CD4-positive, CD25-positive, alpha-beta regulatory T cell (primary cell): ENCODE measurements around the gene LHFPL2. TPM values are rescaled to one million over a fixed set of nuclear protein-coding genes. Genes with fewer than 3 reads are reported as not detected.

Experiments
- ATAC-seq, 2 donors: fragments of 150-1000 bp; cut with Tn5 transposase; one replicate each; pipeline ENCODE4 v1.10.0; 2021; ENCODE audit warnings: low read depth in 2 of 2, moderate number of reproducible peaks in 2 of 2, moderate library complexity in 1 of 2
- DNase-seq, 3 donors: peaks; one replicate each; pipeline versions ENCODE4 v3.0.0 to v3.0.0-alpha.2; 2012 to 2022; ENCODE audit warnings: mixed read lengths in 1 of 3
- H3K27ac ChIP-seq: one replicate; pipeline ENCODE4 v1.7.0; 2013; ENCODE audit warnings: mild to moderate bottlenecking, low read length; ENCODE audit not compliant: insufficient read depth, poor library complexity, severe bottlenecking
- H3K27me3 ChIP-seq: one replicate; pipeline ENCODE4 v1.7.0; 2013; ENCODE audit warnings: low read length; ENCODE audit not compliant: control insufficient read depth, insufficient read depth
- H3K36me3 ChIP-seq: one replicate; pipeline ENCODE4 v1.7.0; 2013; ENCODE audit warnings: mild to moderate bottlenecking, low read length, moderate library complexity; ENCODE audit not compliant: control insufficient read depth, insufficient read depth
- H3K4me1 ChIP-seq: 2 replicates; pipeline ENCODE4 v1.7.0; 2013; ENCODE audit warnings: mild to moderate bottlenecking, low read length; ENCODE audit not compliant: insufficient read depth, control insufficient read depth, poor library complexity, severe bottlenecking
- H3K4me3 ChIP-seq: one replicate; pipeline ENCODE4 v1.7.0; 2013; ENCODE audit warnings: low read depth, mild to moderate bottlenecking, low read length, moderate library complexity
- H3K9me3 ChIP-seq, 2 experiments: 1 replicate in 1 of 2; 2 replicates in 1 of 2; pipeline ENCODE4 v1.7.0; 2013; ENCODE audit warnings: low read length in 2 of 2, mild to moderate bottlenecking in 1 of 2, moderate library complexity in 1 of 2; ENCODE audit not compliant: control insufficient read depth in 2 of 2
- H3K27ac Mint-ChIP-seq, 3 donors: one replicate each; pipeline ENCODE4 v1.8.0; 2020 to 2022; ENCODE audit warnings: mild to moderate bottlenecking in 3 of 3, mixed read lengths in 3 of 3, moderate library complexity in 2 of 3
- H3K27me3 Mint-ChIP-seq: one replicate; pipeline ENCODE4 v1.8.0; 2022; ENCODE audit warnings: mild to moderate bottlenecking, mixed read lengths
- H3K36me3 Mint-ChIP-seq: one replicate; pipeline ENCODE4 v1.8.0; 2020; ENCODE audit warnings: mixed read lengths
- H3K4me1 Mint-ChIP-seq, 4 donors: one replicate each; pipeline ENCODE4 v1.8.0; 2020 to 2022; ENCODE audit warnings: mixed read lengths in 4 of 4, mild to moderate bottlenecking in 1 of 4
- H3K4me3 Mint-ChIP-seq, 4 donors: one replicate each; pipeline ENCODE4 v1.8.0; 2020 to 2022; ENCODE audit warnings: mild to moderate bottlenecking in 4 of 4, mixed read lengths in 4 of 4, moderate library complexity in 3 of 4
- H3K9me3 Mint-ChIP-seq, 7 donors: one replicate each; pipeline ENCODE4 v1.8.0; 2020 to 2022; ENCODE audit warnings: mixed read lengths in 7 of 7, mild to moderate bottlenecking in 3 of 7, moderate library complexity in 2 of 7
- polyA plus RNA-seq, 4 donors: library from polyadenylated mRNA; unstranded; fragments of 300-500 nt; fragmentation: Illumina TruSeq; gene quantifications; one replicate each; pipeline ENCODE4 v1.2.3, GENCODE V29; 2021
- total RNA-seq: library from RNA; stranded (reverse); gene quantifications from one replicate; pipeline ENCODE4 v1.2.3, GENCODE V29; 2022

LHFPL2 gene
- total and polyA plus RNA-seq, 5 donors from 2014 or later = 0.11 to 0.47 (median 0.32) TPM

- peak overlapping the region in 2 of 3 donors; percentile 42 to 73 for H3K27ac Mint-ChIP-seq
- peaks cover 2 to 23% (median 9%) of the 10 kb centered on the region in 4 donors for H3K4me1 Mint-ChIP-seq
- peak overlapping the region; percentile 56 for H3K4me3 ChIP-seq
- peak overlapping the region; percentile 7 for H3K27ac ChIP-seq
- no peaks in the 10 kb centered on the region for H3K36me3 ChIP-seq
- peaks cover 8% of the 10 kb centered on the region for H3K27me3 Mint-ChIP-seq
- peaks cover 0 to 1% (median 0%) of the 10 kb centered on the region in 7 donors for H3K9me3 Mint-ChIP-seq
- H3K27me3 ChIP-seq = no peaks in the 10 kb centered on the region
- H3K4me3 Mint-ChIP-seq = no peak overlapping the region
- no peaks in the 10 kb centered on the region for H3K9me3 ChIP-seq
- peak; percentile 19 to 33 for ATAC-seq
- no peaks in the 10 kb centered on the region for H3K36me3 Mint-ChIP-seq
- peak in 1 of 3 donors; percentile 68 for DNase-seq
- peaks cover 8% of the 10 kb centered on the region for H3K4me1 ChIP-seq
Observed at GRCh38 chr5:78526049-78526525, 122.5 kb downstream of the LHFPL2 start.

- Histone ChIP-seq H3K4me1 (peaks cover 8% of the 10 kb centered on the region), H3K4me3 (no peak overlapping the region), H3K27me3 (peaks cover 8% of the 10 kb centered on the region), H3K9me3 (no peaks in the 10 kb centered on the region), H3K27ac (no peak overlapping the region), H3K36me3 (no peaks in the 10 kb centered on the region)
- H3K4me1 Mint-ChIP-seq = peaks cover 2 to 23% (median 9%) of the 10 kb centered on the region in 4 donors
- DNase-seq = no peak
- no peaks in the 10 kb centered on the region for H3K36me3 Mint-ChIP-seq
- H3K9me3 Mint-ChIP-seq = peaks cover 0 to 1% (median 0%) of the 10 kb centered on the region in 7 donors
- H3K4me3 Mint-ChIP-seq = no peak overlapping the region
- H3K27me3 Mint-ChIP-seq = peaks cover 20% of the 10 kb centered on the region
- ATAC-seq = no peak
- peak overlapping the region in 1 of 3 donors; percentile 76 for H3K27ac Mint-ChIP-seq
Observed at GRCh38 chr5:78523314-78524193, 125.0 kb downstream of the LHFPL2 start.

- ATAC-seq (no peak), DNase-seq (no peak)
- Histone ChIP-seq H3K4me1 (peaks cover 8% of the 10 kb centered on the region), H3K36me3 (no peaks in the 10 kb centered on the region), H3K9me3 (no peaks in the 10 kb centered on the region), H3K27me3 (peaks cover 9% of the 10 kb centered on the region), H3K4me3 (no peak overlapping the region), H3K27ac (no peak overlapping the region)
- H3K9me3 Mint-ChIP-seq = peaks cover 0 to 1% (median 0%) of the 10 kb centered on the region in 7 donors
- no peak overlapping the region for H3K27ac Mint-ChIP-seq
- H3K4me3 Mint-ChIP-seq = no peak overlapping the region
- no peaks in the 10 kb centered on the region for H3K36me3 Mint-ChIP-seq
- peaks cover 2 to 23% (median 9%) of the 10 kb centered on the region in 4 donors for H3K4me1 Mint-ChIP-seq
- H3K27me3 Mint-ChIP-seq = peaks cover 29% of the 10 kb centered on the region
Observed at GRCh38 chr5:78522476-78523260, 125.9 kb downstream of the LHFPL2 start.

GRCh38 chr5:78521455-78521854, 127.1 kb downstream of the LHFPL2 start:
- Mint-ChIP-seq H3K36me3 (no peaks in the 10 kb centered on the region), H3K4me3 (no peak overlapping the region)
- ATAC-seq = no peak

GRCh38 chr5:78519198-78519941, 129.2 kb downstream of the LHFPL2 start:
- Histone ChIP-seq H3K27me3 (peaks cover 16% of the 10 kb centered on the region), H3K4me1 (no peaks in the 10 kb centered on the region), H3K4me3 (no peak overlapping the region), H3K27ac (no peak overlapping the region), H3K9me3 (no peaks in the 10 kb centered on the region), H3K36me3 (no peaks in the 10 kb centered on the region)
- ATAC-seq (no peak), DNase-seq (no peak)
- H3K36me3 Mint-ChIP-seq = no peaks in the 10 kb centered on the region
- H3K27me3 Mint-ChIP-seq = peaks cover 58% of the 10 kb centered on the region
- H3K27ac Mint-ChIP-seq = no peak overlapping the region
- H3K4me1 Mint-ChIP-seq = no peaks in the 10 kb centered on the region
- peaks cover 0 to 8% (median 0%) of the 10 kb centered on the region in 7 donors for H3K9me3 Mint-ChIP-seq
- no peak overlapping the region for H3K4me3 Mint-ChIP-seq

More at GRCh38 chr5:78521455-78521854, 127.1 kb downstream of the LHFPL2 start:
- Histone ChIP-seq H3K4me1 (peaks cover 8% of the 10 kb centered on the region), H3K27ac (no peak overlapping the region), H3K36me3 (no peaks in the 10 kb centered on the region), H3K27me3 (peaks cover 9% of the 10 kb centered on the region), H3K4me3 (no peak overlapping the region), H3K9me3 (no peaks in the 10 kb centered on the region)
- no peak overlapping the region for H3K27ac Mint-ChIP-seq
- no peak for DNase-seq
- H3K9me3 Mint-ChIP-seq = peaks cover 0 to 8% (median 0%) of the 10 kb centered on the region in 7 donors
- H3K4me1 Mint-ChIP-seq = peaks cover 2 to 16% (median 8%) of the 10 kb centered on the region in 4 donors
- H3K27me3 Mint-ChIP-seq = peaks cover 37% of the 10 kb centered on the region

GRCh38 chr5:78518365-78519197, 130.0 kb downstream of the LHFPL2 start:
- no peak overlapping the region for H3K27ac ChIP-seq
- ATAC-seq (no peak), DNase-seq (no peak)
- no peaks in the 10 kb centered on the region for H3K4me1 Mint-ChIP-seq
- no peaks in the 10 kb centered on the region for H3K36me3 Mint-ChIP-seq
- no peaks in the 10 kb centered on the region for H3K36me3 ChIP-seq
- H3K4me1 ChIP-seq = no peaks in the 10 kb centered on the region
- peaks cover 62% of the 10 kb centered on the region for H3K27me3 Mint-ChIP-seq
- no peak overlapping the region for H3K4me3 ChIP-seq
- no peaks in the 10 kb centered on the region for H3K9me3 ChIP-seq
- no peak overlapping the region for H3K27ac Mint-ChIP-seq
- H3K9me3 Mint-ChIP-seq = peaks cover 0 to 8% (median 0%) of the 10 kb centered on the region in 7 donors
- H3K4me3 Mint-ChIP-seq = no peak overlapping the region
- peaks cover 16% of the 10 kb centered on the region for H3K27me3 ChIP-seq
